ENCODE data around the gene FSTL4.

GRCh38 chr5:133508331-133508730 lies 104.0 kb downstream of the FSTL4 start:
- TF ChIP-seq CTCF (IDR thresholded peaks at IDR 0.05) (no peak), ZFX (IDR thresholded peaks at IDR 0.05; ENCODE audit: borderline replicate concordance) (no peak)
